ENCODE results near the gene CCDC12.

The CCDC12 gene

GRCh38 chr3:46944191-46944590 is 32.4 kb downstream of the CCDC12 start:
- ATAC-seq: no peak
- no peak for TF ChIP-seq SNAI2 (CRISPR knock-in tag; IDR thresholded peaks at IDR 0.05)
- no peak for TF ChIP-seq ARNTL (CRISPR knock-in tag; IDR thresholded peaks at IDR 0.05; ENCODE audit: borderline replicate concordance, low read depth)
- no peak for TF ChIP-seq ZNF565 (CRISPR knock-in tag; conservative IDR thresholded peaks at IDR 0.05; ENCODE audit: low read depth)
- TF ChIP-seq ESRRG (CRISPR knock-in tag; IDR thresholded peaks at IDR 0.05): no peak
- no peak for TF ChIP-seq POU6F1 (CRISPR knock-in tag; IDR thresholded peaks at IDR 0.05; ENCODE audit: borderline replicate concordance, low read depth)
- TF ChIP-seq CSDC2 (CRISPR knock-in tag; IDR thresholded peaks at IDR 0.05): no peak
- TF ChIP-seq CSRNP3 (CRISPR knock-in tag; IDR thresholded peaks at IDR 0.05): no peak
- TF ChIP-seq TOX (CRISPR knock-in tag; IDR thresholded peaks at IDR 0.05; ENCODE audit: borderline replicate concordance): no peak
- no peak for TF ChIP-seq GLIS3 (CRISPR knock-in tag; IDR thresholded peaks at IDR 0.05)
- no peak for TF ChIP-seq ZC3H10 (CRISPR knock-in tag; IDR thresholded peaks at IDR 0.05)
- TF ChIP-seq ZFP30 (CRISPR knock-in tag; IDR thresholded peaks at IDR 0.05): no peak
- no peak for TF ChIP-seq RARB (CRISPR knock-in tag; IDR thresholded peaks at IDR 0.05)
- no peak for TF ChIP-seq TSHZ2 (CRISPR knock-in tag; IDR thresholded peaks at IDR 0.05)
- no peak for TF ChIP-seq BACH2 (CRISPR knock-in tag; IDR thresholded peaks at IDR 0.05; ENCODE audit: borderline replicate concordance)
- TF ChIP-seq PATZ1 (CRISPR knock-in tag; IDR thresholded peaks at IDR 0.05; ENCODE audit: borderline replicate concordance): no peak

- no peak for ATAC-seq
- no peak for TF ChIP-seq ZNF70 (CRISPR knock-in tag; IDR thresholded peaks at IDR 0.05)
- no peak for TF ChIP-seq ZNF8 (CRISPR knock-in tag; IDR thresholded peaks at IDR 0.05)
- no peak for TF ChIP-seq ZC3H10 (CRISPR knock-in tag; IDR thresholded peaks at IDR 0.05)
- no peak for TF ChIP-seq BACH2 (CRISPR knock-in tag; IDR thresholded peaks at IDR 0.05; ENCODE audit: borderline replicate concordance)
- TF ChIP-seq CSRNP3 (CRISPR knock-in tag; IDR thresholded peaks at IDR 0.05): no peak
- TF ChIP-seq ZNF565 (CRISPR knock-in tag; conservative IDR thresholded peaks at IDR 0.05; ENCODE audit: low read depth): no peak
- no peak for TF ChIP-seq ISL1 (CRISPR knock-in tag; IDR thresholded peaks at IDR 0.05)
- TF ChIP-seq PPARA (CRISPR knock-in tag; IDR thresholded peaks at IDR 0.05; ENCODE audit: borderline replicate concordance): no peak
- TF ChIP-seq ZFP30 (CRISPR knock-in tag; IDR thresholded peaks at IDR 0.05): no peak
- TF ChIP-seq TSHZ2 (CRISPR knock-in tag; IDR thresholded peaks at IDR 0.05): no peak
Measured at GRCh38 chr3:46943237-46944187, 33.0 kb downstream of the CCDC12 start.

All from SK-N-SH treated with all-trans-retinoic acid at 6 μM for 48 hours (cell line).